ENCODE data around the gene MACF1. TPM values are rescaled to one million over a fixed set of nuclear protein-coding genes. Genes with fewer than 3 reads are reported as not detected.

The MACF1 gene
- total RNA-seq, 1 donor from 2014 or later = 296 TPM

GRCh38 chr1:39297551-39297950 lies 93.1 kb downstream of the MACF1 start:
- TF ChIP-seq, protein P1, sequence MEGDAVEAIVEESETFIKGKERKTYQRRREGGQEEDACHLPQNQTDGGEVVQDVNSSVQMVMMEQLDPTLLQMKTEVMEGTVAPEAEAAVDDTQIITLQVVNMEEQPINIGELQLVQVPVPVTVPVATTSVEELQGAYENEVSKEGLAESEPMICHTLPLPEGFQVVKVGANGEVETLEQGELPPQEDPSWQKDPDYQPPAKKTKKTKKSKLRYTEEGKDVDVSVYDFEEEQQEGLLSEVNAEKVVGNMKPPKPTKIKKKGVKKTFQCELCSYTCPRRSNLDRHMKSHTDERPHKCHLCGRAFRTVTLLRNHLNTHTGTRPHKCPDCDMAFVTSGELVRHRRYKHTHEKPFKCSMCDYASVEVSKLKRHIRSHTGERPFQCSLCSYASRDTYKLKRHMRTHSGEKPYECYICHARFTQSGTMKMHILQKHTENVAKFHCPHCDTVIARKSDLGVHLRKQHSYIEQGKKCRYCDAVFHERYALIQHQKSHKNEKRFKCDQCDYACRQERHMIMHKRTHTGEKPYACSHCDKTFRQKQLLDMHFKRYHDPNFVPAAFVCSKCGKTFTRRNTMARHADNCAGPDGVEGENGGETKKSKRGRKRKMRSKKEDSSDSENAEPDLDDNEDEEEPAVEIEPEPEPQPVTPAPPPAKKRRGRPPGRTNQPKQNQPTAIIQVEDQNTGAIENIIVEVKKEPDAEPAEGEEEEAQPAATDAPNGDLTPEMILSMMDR (conservative IDR thresholded peaks at IDR 0.05; ENCODE audit: low read depth, low read length) = no peak
- no peak overlapping the region for H3K4me3 ChIP-seq (ENCODE audit: low read depth, low read length)
- no peak for DNase-seq (ENCODE audit: low read depth)

GRCh38 chr1:39301606-39302005 lies 97.1 kb downstream of the MACF1 start:
- no peak overlapping the region for H3K4me3 ChIP-seq (ENCODE audit: low read depth, low read length)
- no peak for DNase-seq (ENCODE audit: low read depth)
- TF ChIP-seq, protein P1 (conservative IDR thresholded peaks at IDR 0.05; ENCODE audit: low read depth, low read length) = no peak

- no peak overlapping the region for H3K4me3 ChIP-seq (ENCODE audit: low read depth, low read length)
- DNase-seq (ENCODE audit: low read depth) = no peak
- TF ChIP-seq, protein P1 (conservative IDR thresholded peaks at IDR 0.05; ENCODE audit: low read depth, low read length) = no peak
Observed at GRCh38 chr1:39305555-39305954, 101.1 kb downstream of the MACF1 start.

DNA sequence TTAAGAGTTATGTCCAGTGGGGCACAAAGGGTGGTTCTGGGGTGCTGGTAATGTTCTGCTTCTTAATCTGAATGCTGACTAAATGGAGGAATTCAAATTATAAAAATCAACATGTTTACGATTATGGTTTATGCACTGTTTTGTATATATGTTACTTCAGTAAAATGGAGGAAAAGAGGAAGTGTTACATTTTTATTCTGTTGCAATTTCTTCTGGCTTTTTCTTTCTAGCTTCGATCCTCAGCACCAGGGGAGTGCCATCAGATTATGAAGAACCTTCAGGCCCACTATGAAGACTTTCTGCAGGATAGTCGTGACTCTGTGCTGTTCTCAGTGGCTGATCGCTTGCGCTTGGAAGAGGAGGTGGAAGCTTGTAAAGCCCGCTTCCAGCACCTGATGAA lies 105.5 kb downstream of the MACF1 start:
- H3K4me3 ChIP-seq (ENCODE audit: low read depth, low read length) = no peak overlapping the region
- DNase-seq (ENCODE audit: low read depth) = no peak
- TF ChIP-seq, protein P1 (conservative IDR thresholded peaks at IDR 0.05; ENCODE audit: low read depth, low read length) = no peak

GRCh38 chr1:39310691-39311090 lies 106.2 kb downstream of the MACF1 start:
- TF ChIP-seq, protein P1 (conservative IDR thresholded peaks at IDR 0.05; ENCODE audit: low read depth, low read length) = no peak
- DNase-seq (ENCODE audit: low read depth) = no peak
- no peak overlapping the region for H3K4me3 ChIP-seq (ENCODE audit: low read depth, low read length)

DNA sequence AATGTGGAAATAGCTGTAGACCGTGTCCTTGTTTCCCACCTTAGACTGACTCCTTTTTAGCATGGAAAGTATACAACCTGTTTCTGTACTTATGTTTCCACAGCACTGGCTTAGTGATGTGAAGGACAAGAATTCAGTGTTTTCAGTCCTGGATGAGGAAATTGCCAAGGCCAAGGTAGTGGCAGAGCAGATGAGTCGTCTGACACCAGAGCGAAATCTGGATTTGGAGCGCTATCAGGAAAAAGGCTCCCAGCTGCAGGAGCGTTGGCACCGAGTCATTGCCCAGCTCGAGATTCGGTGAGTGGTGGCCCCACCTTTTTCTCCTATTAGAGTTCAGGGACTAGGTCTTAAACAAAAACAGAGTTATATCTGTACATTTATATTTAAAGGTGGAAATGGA lies 112.6 kb downstream of the MACF1 start:
- DNase-seq (ENCODE audit: low read depth) = no peak
- H3K4me3 ChIP-seq (ENCODE audit: low read depth, low read length) = no peak overlapping the region
- TF ChIP-seq, protein P1 (conservative IDR thresholded peaks at IDR 0.05; ENCODE audit: low read depth, low read length) = no peak

DNA sequence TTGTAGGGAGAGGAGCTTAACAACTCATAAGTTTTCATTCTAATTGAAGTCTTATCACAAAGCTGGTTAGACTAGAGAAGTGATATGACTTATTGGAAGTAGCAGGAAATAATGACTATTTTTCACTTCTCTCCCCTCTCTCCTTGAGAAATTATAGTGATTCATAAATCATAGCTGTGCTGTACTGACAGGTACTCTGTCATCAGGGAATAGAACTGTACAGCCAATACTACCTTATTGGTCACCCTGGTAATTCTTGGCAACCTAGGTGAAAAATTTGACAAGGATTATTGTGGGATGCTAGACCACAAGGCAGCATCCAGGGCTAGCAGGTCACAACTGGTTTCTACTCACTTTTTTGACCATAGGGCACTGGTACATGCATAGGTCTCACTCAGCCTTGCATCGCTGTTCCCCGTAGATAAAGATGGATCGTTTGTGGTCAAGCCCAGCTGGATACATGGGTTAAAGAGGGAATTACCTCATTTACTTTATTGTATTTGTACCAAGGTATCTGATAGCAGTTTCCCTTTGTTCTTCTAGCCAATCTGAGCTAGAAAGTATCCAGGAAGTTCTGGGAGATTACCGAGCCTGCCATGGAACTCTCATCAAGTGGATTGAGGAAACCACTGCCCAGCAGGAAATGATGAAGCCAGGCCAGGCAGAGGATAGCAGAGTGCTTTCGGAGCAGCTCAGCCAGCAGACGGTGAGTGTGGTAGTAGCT lies 113.6 kb downstream of the MACF1 start:
- TF ChIP-seq, protein P1 (conservative IDR thresholded peaks at IDR 0.05; ENCODE audit: low read depth, low read length) = no peak
- no peak overlapping the region for H3K4me3 ChIP-seq (ENCODE audit: low read depth, low read length)
- no peak for DNase-seq (ENCODE audit: low read depth)

All from epithelial cell of proximal tubule (primary cell).